ENCODE measurements around the gene KCNF1.

- TF ChIP-seq CTCF (IDR thresholded peaks at IDR 0.05) (no peak), POLR2A (IDR thresholded peaks at IDR 0.05) (no peak)
These were observed 18.9 kb upstream of the KCNF1 start for GRCh38 chr2:10892796-10893350.
